K562 (cell line): Measurements from ENCODE around the gene PRRT1.

Experiments
- ARID2 ChIP-seq: fragments of 450-650 bp; IDR thresholded peaks from 2 replicates; pipeline ENCODE4 v1.6.1; 2017; ENCODE audit warnings: antibody characterized with exemption, mild to moderate bottlenecking
- CTCF ChIP-seq, 3 experiments: IDR thresholded peaks in 2 of 3; conservative IDR thresholded peaks in 1 of 3; 2 replicates each; pipeline ENCODE4 v1.5.1; 2011 to 2012; ENCODE audit warnings: low read length in 3 of 3, mild to moderate bottlenecking in 3 of 3, control low read depth in 2 of 3, improper control_type of control experiment in 1 of 3, inconsistent platforms in 1 of 3, low read depth in 1 of 3, mixed read lengths in 1 of 3, moderate library complexity in 1 of 3; ENCODE audit not compliant: insufficient read depth in 2 of 3
- FOXJ2 ChIP-seq: fragments of 200-800 bp; sonication (Bioruptor generic); IDR thresholded peaks from 2 replicates; pipeline ENCODE4 v1.6.1; 2016; ENCODE audit warnings: missing genetic modification characterization, missing compliant biosample characterization
- IRF1 ChIP-seq: sonication (generic); formaldehyde crosslinking; IDR thresholded peaks from 2 replicates; pipeline ENCODE4 v1.8.0; 2022; ENCODE audit warnings: missing genetic modification reagents, mild to moderate bottlenecking, borderline replicate concordance
- JUN ChIP-seq, 2 experiments: sonication (generic) in 1 of 2; formaldehyde crosslinking in 1 of 2; IDR thresholded peaks; 2 replicates each; pipeline versions ENCODE4 v1.6.1 to v1.8.0; 2012 to 2022; ENCODE audit warnings: borderline replicate concordance in 2 of 2, mild to moderate bottlenecking in 2 of 2, improper control_type of control experiment in 1 of 2, low read depth in 1 of 2, low read length in 1 of 2, missing genetic modification reagents in 1 of 2
- POLR2A ChIP-seq: fragments of 450-650 bp; conservative IDR thresholded peaks from 2 replicates; pipeline ENCODE4 v1.6.1; 2016
- POLR2AphosphoS5 ChIP-seq: IDR thresholded peaks from 2 replicates; pipeline ENCODE4 v1.6.1; 2011; ENCODE audit warnings: mild to moderate bottlenecking, low read depth, low read length, moderate library complexity; ENCODE audit not compliant: control insufficient read depth, insufficient read depth
- U2AF1 ChIP-seq: fragments of 200-400 bp; formaldehyde crosslinking; optimal IDR thresholded peaks from 2 replicates; pipeline ENCODE3; 2017; ENCODE audit warnings: mild to moderate bottlenecking, low read depth, low read length, moderate library complexity
- ZBTB12 ChIP-seq: fragments of 250-450 bp; sonication (Bioruptor Pico); IDR thresholded peaks from 2 replicates; pipeline ENCODE4 v1.4.0; 2020
- ZFX ChIP-seq: sonication (generic); formaldehyde crosslinking; IDR thresholded peaks from 2 replicates; pipeline ENCODE4 v1.8.0; 2022; ENCODE audit warnings: mild to moderate bottlenecking, missing genetic modification reagents, moderate library complexity
- ZNF175 ChIP-seq: fragments of 200-800 bp; sonication (Bioruptor generic); IDR thresholded peaks from 2 replicates; pipeline ENCODE4 v1.6.1; 2016; ENCODE audit warnings: low read depth, mild to moderate bottlenecking, missing genetic modification characterization, missing compliant biosample characterization
- ZNF384 ChIP-seq: IDR thresholded peaks from 2 replicates; pipeline ENCODE4 v1.6.1; 2012; ENCODE audit warnings: low read depth, low read length, improper control_type of control experiment
- ZNF408 ChIP-seq: fragments of 250-450 bp; sonication (Bioruptor Pico); IDR thresholded peaks from 2 replicates; pipeline ENCODE4 v1.4.0; 2020; ENCODE audit warnings: low read depth, mild to moderate bottlenecking, moderate library complexity
- ZNF512 ChIP-seq: IDR thresholded peaks from 2 replicates; pipeline ENCODE4 v1.6.1; 2016; ENCODE audit warnings: missing genetic modification characterization, missing compliant biosample characterization

GRCh38 chr6:32132110-32132509 is 19.6 kb downstream of the PRRT1 start:
- no peak for TF ChIP-seq ZFX
- TF ChIP-seq ZNF408 (CRISPR knock-in tag) = no peak
- no peak for TF ChIP-seq JUN (IDR thresholded peaks at IDR 0.05; ENCODE audit: borderline replicate concordance, low read depth, low read length)
- TF ChIP-seq JUN (CRISPR knock-in tag; IDR thresholded peaks at IDR 0.05; ENCODE audit: borderline replicate concordance) = no peak
- no peak for TF ChIP-seq ZNF384
- TF ChIP-seq FOXJ2 (tag) = no peak
- no peak for TF ChIP-seq POLR2A
- TF ChIP-seq POLR2AphosphoS5 = no peak
- no peak for TF ChIP-seq CTCF (IDR thresholded peaks at IDR 0.05 in 2 of 3, conservative IDR thresholded peaks at IDR 0.05 in 1 of 3; ENCODE audit: insufficient read depth in 2 of 3, low read depth in 1 of 3, low read length in 3 of 3)
- no peak for TF ChIP-seq ARID2
- no peak for TF ChIP-seq ZNF175 (CRISPR knock-in tag)
- no peak for TF ChIP-seq IRF1 (CRISPR knock-in tag)
- TF ChIP-seq ZNF512 = no peak
- TF ChIP-seq ZBTB12 (CRISPR knock-in tag) = no peak
- no peak for TF ChIP-seq U2AF1
